ENCODE results near the gene ATP6V0E1. TPM values are rescaled to one million over a fixed set of nuclear protein-coding genes. Genes with fewer than 3 reads are reported as not detected.

The ATP6V0E1 gene
- total and polyA plus RNA-seq, 2 of the 8 experiments (the other 6 are each of a cell fraction or from before 2014, with no cell fraction given) = 108 to 134 TPM

GRCh38 chr5:173020643-173021042 is 37.1 kb downstream of the ATP6V0E1 start (continued):
- no peak for TF ChIP-seq CHD7 (IDR thresholded peaks at IDR 0.05; ENCODE audit: insufficient replicate concordance, low read length)
- TF ChIP-seq SP1 (IDR thresholded peaks at IDR 0.05; ENCODE audit: low read depth, low read length) = no peak
- TF ChIP-seq JUND (IDR thresholded peaks at IDR 0.05; ENCODE audit: low read length) = no peak
- no peak for TF ChIP-seq NRF1 (IDR thresholded peaks at IDR 0.05; ENCODE audit: low read depth, low read length)
- TF ChIP-seq GABPA (IDR thresholded peaks at IDR 0.05; ENCODE audit: borderline replicate concordance, insufficient read depth, low read length) = no peak
- TF ChIP-seq SIN3A (conservative IDR thresholded peaks at IDR 0.05 in 1 of 2, IDR thresholded peaks at IDR 0.05 in 1 of 2; ENCODE audit: low read depth in 1 of 2, low read length in 2 of 2) = no peak
- TF ChIP-seq BACH1 (IDR thresholded peaks at IDR 0.05; ENCODE audit: low read length) = no peak
- TF ChIP-seq PHF8 (conservative IDR thresholded peaks at IDR 0.05; ENCODE audit: low read depth, low read length) = no peak
- TF ChIP-seq POLR2AphosphoS5 (IDR thresholded peaks at IDR 0.05; ENCODE audit: low read depth, low read length) = no peak
